SH-SY5Y (cell line): ENCODE measurements around the gene TMEM126A.

Experiments used
- GATA2 ChIP-seq: IDR thresholded peaks from 2 replicates; pipeline ENCODE4 v1.6.1; 2011; ENCODE audit warnings: mild to moderate bottlenecking, low read depth, low read length
- GATA3 ChIP-seq: IDR thresholded peaks from 2 replicates; pipeline ENCODE4 v1.6.1; 2011; ENCODE audit warnings: low read depth, mild to moderate bottlenecking, low read length, moderate library complexity

- no peak for TF ChIP-seq GATA3
- no peak for TF ChIP-seq GATA2
Measured at GRCh38 chr11:85679576-85679975, 31.8 kb downstream of the TMEM126A start.
